K562 (cell line): ENCODE results near the gene SLCO3A1. TPM values are rescaled to one million over a fixed set of nuclear protein-coding genes. Genes with fewer than 3 reads are reported as not detected.

ENCODE experiments used
- ATAC-seq: fragments of 200-7000 bp; cut with Tn5 transposase; 3 replicates; pipeline ENCODE4 v1.9.1; 2020; ENCODE audit warnings: moderate library complexity
- BruUV-seq: library from RNA; stranded (reverse); fragments of 400-500 nt; replicated peaks from 2 replicates; lab custom pipeline; 2021; lab: Mats Ljungman, UMichigan
- CTCF ChIA-PET: fragments of 300-600 bp; formaldehyde crosslinking; extraction: SDS; loops from one replicate; lab custom pipeline; 2021; ENCODE audit warnings: low intra/inter-chr PET ratio; lab: Yijun Ruan, JAX
- POLR2A ChIA-PET: fragments of 300-600, 350-650 bp; sonication (Branson Sonifier 250); formaldehyde crosslinking; extraction: SDS; loops from one replicate; lab custom pipeline; 2021; ENCODE audit warnings: antibody characterized with exemption, inconsistent platforms; lab: Yijun Ruan, JAX
- DNase-seq, 4 experiments: peaks; one replicate each; pipeline versions ENCODE4 v3.0.0 to v3.0.0-alpha.2; 2011 to 2018; ENCODE audit warnings: low spot score in 3 of 4, mixed read lengths in 3 of 4; ENCODE audit errors: extremely low read depth in 1 of 4
- FAIRE-seq: peaks from 2 replicates; lab custom pipeline; 2011; peaks lifted over from hg19 to GRCh38; lab: Jason Lieb, UNC
- H2AFZ ChIP-seq: 2 replicates; pipeline ENCODE4 v1.6.0; 2011; ENCODE audit warnings: low read depth, low read length, control low read depth, inconsistent platforms
- H3K27ac ChIP-seq: fragments of 200-600 bp; 3 replicates; pipeline ENCODE4 v1.8.0; 2011; ENCODE audit warnings: low read depth, mild to moderate bottlenecking, control low read depth, inconsistent platforms, low read length, moderate library complexity, mixed read lengths; ENCODE audit errors: extremely low read depth
- H3K27me3 ChIP-seq, 2 experiments: fragments of 300-600 bp in 1 of 2; 2 replicates in 1 of 2; 3 replicates in 1 of 2; pipeline versions ENCODE4 v1.6.0 to v1.8.0; 2011; ENCODE audit warnings: inconsistent platforms in 2 of 2, low read length in 2 of 2, mild to moderate bottlenecking in 1 of 2, mixed read lengths in 1 of 2, moderate library complexity in 1 of 2; ENCODE audit not compliant: control insufficient read depth in 2 of 2, insufficient read depth in 2 of 2
- H3K36me3 ChIP-seq: fragments of 300-600 bp; 3 replicates; pipeline ENCODE4 v1.8.0; 2011; ENCODE audit warnings: mild to moderate bottlenecking, low read length, inconsistent platforms; ENCODE audit not compliant: control insufficient read depth, insufficient read depth
- H3K4me1 ChIP-seq, 2 experiments: fragments of 200-600 bp in 1 of 2; replicated peaks in 1 of 2; 2 replicates in 1 of 2; 3 replicates in 1 of 2; pipeline versions ENCODE4 v1.5.1 to v1.8.0; 2011; ENCODE audit warnings: inconsistent platforms in 2 of 2, low read length in 2 of 2, mild to moderate bottlenecking in 1 of 2, mixed read lengths in 1 of 2, moderate library complexity in 1 of 2; ENCODE audit not compliant: control insufficient read depth in 2 of 2, insufficient read depth in 2 of 2
- H3K4me2 ChIP-seq: 2 replicates; pipeline ENCODE4 v1.6.1; 2011; ENCODE audit warnings: low read length, control low read depth, inconsistent platforms, mixed read lengths; ENCODE audit not compliant: insufficient read depth
- H3K4me3 ChIP-seq: fragments of 200-600 bp; sonication (generic), shearing (Covaris generic); 2 replicates; pipeline ENCODE4 v1.5.1; 2016; ENCODE audit warnings: control low read depth, inconsistent platforms
- H3K79me2 ChIP-seq: fragments of 200-600 bp; 3 replicates; pipeline ENCODE4 v1.8.0; 2011; ENCODE audit warnings: low read length, inconsistent platforms; ENCODE audit not compliant: control insufficient read depth, insufficient read depth
- H3K9ac ChIP-seq, 2 experiments: 2 replicates each; pipeline versions ENCODE4 v1.6.0 to v1.6.1; 2011; ENCODE audit warnings: low read depth in 2 of 2, low read length in 2 of 2, control low read depth in 1 of 2, inconsistent platforms in 1 of 2, mild to moderate bottlenecking in 1 of 2, mixed read lengths in 1 of 2; ENCODE audit not compliant: insufficient read depth in 1 of 2
- H3K9me1 ChIP-seq: one replicate; pipeline ENCODE4 v1.6.0; 2011; ENCODE audit warnings: inconsistent platforms, mild to moderate bottlenecking, low read length, moderate library complexity; ENCODE audit not compliant: control insufficient read depth, insufficient read depth
- H3K9me3 ChIP-seq: replicated peaks from 2 replicates; pipeline ENCODE4 v1.5.1; 2011; ENCODE audit warnings: low read depth, low read length, inconsistent platforms; ENCODE audit not compliant: control insufficient read depth, insufficient read depth
- H4K20me1 ChIP-seq: replicated peaks from 2 replicates; pipeline ENCODE4 v1.6.1; 2011; ENCODE audit warnings: low read length, inconsistent platforms, mixed read lengths; ENCODE audit not compliant: control insufficient read depth, insufficient read depth
- FOXA3 ChIP-seq, 2 experiments: fragments of 450-650 bp in 1 of 2; sonication (generic) in 1 of 2; formaldehyde crosslinking; IDR thresholded peaks in 1 of 2; conservative IDR thresholded peaks in 1 of 2; 2 replicates each; pipeline versions ENCODE4 v1.4.0 to v1.8.0; 2020 to 2022; ENCODE audit warnings: mild to moderate bottlenecking in 2 of 2, missing genetic modification reagents in 1 of 2
- KDM1A ChIP-seq, 2 experiments: fragments of 450-650 bp; IDR thresholded peaks; 2 replicates each; pipeline ENCODE4 v1.6.1; 2016; ENCODE audit warnings: mild to moderate bottlenecking in 2 of 2
- MXD1 ChIP-seq: fragments of 250-450 bp; sonication (Bioruptor Pico); IDR thresholded peaks from 2 replicates; pipeline ENCODE4 v1.8.0; 2021; ENCODE audit warnings: borderline replicate concordance, mild to moderate bottlenecking, moderate library complexity; ENCODE audit not compliant: poor library complexity, severe bottlenecking
- NONO ChIP-seq, 2 experiments: fragments of 200-400 bp in 1 of 2; fragments of 450-650 bp in 1 of 2; formaldehyde crosslinking in 1 of 2; IDR thresholded peaks; 2 replicates each; pipeline ENCODE4 v1.6.1; 2017; ENCODE audit warnings: low read depth in 2 of 2, mild to moderate bottlenecking in 2 of 2, moderate library complexity in 2 of 2, low read length in 1 of 2
- PREB ChIP-seq: sonication (generic); formaldehyde crosslinking; IDR thresholded peaks from 2 replicates; pipeline ENCODE4 v1.8.1; 2023; ENCODE audit warnings: mild to moderate bottlenecking, missing genetic modification reagents
- RBM17 ChIP-seq: fragments of 200-400 bp; formaldehyde crosslinking; IDR thresholded peaks from 2 replicates; pipeline ENCODE4 v1.6.1; 2017; ENCODE audit warnings: low read depth, mild to moderate bottlenecking, low read length, borderline replicate concordance
- SMARCE1 ChIP-seq: fragments of 450-650 bp; IDR thresholded peaks from 2 replicates; pipeline ENCODE4 v1.7.1; 2016; ENCODE audit warnings: mild to moderate bottlenecking
- ZC3H8 ChIP-seq: fragments of 450-650 bp; IDR thresholded peaks from 2 replicates; pipeline ENCODE4 v1.6.1; 2017
- ZFP91 ChIP-seq: sonication (generic); formaldehyde crosslinking; IDR thresholded peaks from 2 replicates; pipeline ENCODE4 v1.8.0; 2022; ENCODE audit warnings: mild to moderate bottlenecking, missing genetic modification reagents
- ZNF124 ChIP-seq: sonication (generic); formaldehyde crosslinking; IDR thresholded peaks from 2 replicates; pipeline ENCODE4 v1.8.1; 2022; ENCODE audit warnings: missing genetic modification reagents
- ZNF140 ChIP-seq: fragments of 250-450 bp; sonication (Bioruptor Pico); IDR thresholded peaks from 2 replicates; pipeline ENCODE4 v1.8.0; 2021; ENCODE audit warnings: moderate library complexity, mild to moderate bottlenecking, inconsistent platforms
- ZNF354B ChIP-seq: fragments of 250-450 bp; sonication (Bioruptor Pico); IDR thresholded peaks from 2 replicates; pipeline ENCODE4 v1.4.0; 2020
- ZNF507 ChIP-seq: conservative IDR thresholded peaks from 2 replicates; pipeline ENCODE4 v1.6.1; 2017; ENCODE audit warnings: missing genetic modification characterization, missing compliant biosample characterization
- WGBS: fragments of 100-300 bp; shearing (Covaris generic); methylation state at CpG from one replicate; pipeline ENCODE4 v1.1.6; 2016; ENCODE audit warnings: low coverage, mixed read lengths; ENCODE audit not compliant: insufficient coverage; ENCODE audit errors: missing lambda C conversion rate; 5-methylcytosine and 5-hydroxymethylcytosine counted together
- in situ Hi-C: fragments of 300-500 bp; cut with MboI; formaldehyde crosslinking; loops from 4 replicates; pipeline ENCODE4 v1.15.0; 2018; ENCODE audit warnings: inconsistent platforms, mixed read lengths
- intact Hi-C: fragments of 100-400 bp; cut with micrococcal nuclease; formaldehyde crosslinking; loops from 2 replicates; pipeline ENCODE4 v1.14.2; 2022
- polyA plus RNA-seq, 8 experiments: library from polyadenylated mRNA; depleted of rRNA in 4 of 8; stranded (reverse) in 5 of 8; unstranded in 3 of 8; fragments of >200 nt; fragmentation: Nextera tagmentation in 2 of 8; fragmentation: Illumina TruSeq in 1 of 8; extraction: Ambion mirVana in 2 of 8; extraction: Trizol in 1 of 8; gene quantifications; 2 replicates each; pipeline versions ENCODE4 v1.2.1 to v1.2.3, GENCODE V29; 2011 to 2014; ENCODE audit warnings: inconsistent platforms in 1 of 8, missing spikeins in 1 of 8
- total RNA-seq, 7 experiments: library from RNA; depleted of rRNA in 6 of 7; stranded (reverse); fragments of >200 nt in 6 of 7; fragmentation: Illumina TruSeq in 2 of 7; extraction: Trizol in 2 of 7; gene quantifications; 2 replicates each; pipeline versions ENCODE4 v1.2.1 to v1.2.3, GENCODE V29; 2011 to 2021; ENCODE audit warnings: low replicate concordance in 1 of 7

SLCO3A1 gene
- total and polyA plus RNA-seq, 9 of the 15 experiments (the other 6 are each of a cell fraction or from before 2014, with no cell fraction given) = 0.01 to 0.84 (median 0.06) TPM; not detected in 3

GRCh38 chr15:91980502-91981267, 127.2 kb downstream of the SLCO3A1 start:
- no peak for ATAC-seq

More at GRCh38 chr15:91980502-91981267, 127.2 kb downstream of the SLCO3A1 start:
- DNase-seq (no peak), FAIRE-seq (no peak)
- TF ChIP-seq ZNF507 = no peak
- TF ChIP-seq PREB = no peak
- no peak for TF ChIP-seq MXD1 (CRISPR knock-in tag)
- no peak for TF ChIP-seq ZFP91 (CRISPR knock-in tag)
- TF ChIP-seq NONO (IDR thresholded peaks at IDR 0.05; ENCODE audit: low read depth in 2 of 2, low read length in 1 of 2) = no peak
- TF ChIP-seq SMARCE1 = no peak
- TF ChIP-seq ZNF140 (CRISPR knock-in tag) = no peak
- TF ChIP-seq ZC3H8 = no peak
- TF ChIP-seq ZNF354B (CRISPR knock-in tag) = no peak
- no peak for TF ChIP-seq RBM17
- no peak for TF ChIP-seq KDM1A (IDR thresholded peaks at IDR 0.05)
- no peak for TF ChIP-seq ZNF124 (CRISPR knock-in tag)
- no peak for TF ChIP-seq FOXA3 (CRISPR knock-in tag; conservative IDR thresholded peaks at IDR 0.05 in 1 of 2, IDR thresholded peaks at IDR 0.05 in 1 of 2)
- H3K36me3 ChIP-seq = no peaks in the 10 kb centered on the region
- 0% methylated on average over 9 of the region's 9 CpGs for WGBS
- H3K4me3 ChIP-seq = no peak overlapping the region
- no peak overlapping the region for H3K27ac ChIP-seq
- no peaks in the 10 kb centered on the region for H3K4me1 ChIP-seq
- BruUV-seq = no TSS peak
- H3K9me3 ChIP-seq = no peaks in the 10 kb centered on the region
- intact Hi-C loops (no loop called here), in situ Hi-C loops (no loop called here)
- ChIA-PET CTCF (no interaction called here), POLR2A (interaction anchor here (0.6 to 0.8 kb wide), 4 partner anchors 10 to 111 kb away, joined by 3 to 4 read pairs (median 4); no protein-coding TSS in a partner anchor)
- H3K27me3 ChIP-seq = peaks cover 0 to 7% of the 10 kb centered on the region in 2 experiments; a peak in 2 of 5 replicates
- no peaks in the 10 kb centered on the region for H3K79me2 ChIP-seq
- no peak overlapping the region for H3K9ac ChIP-seq
- H3K9me1 ChIP-seq = no peaks in the 10 kb centered on the region
- no peak overlapping the region for H2AFZ ChIP-seq
- H3K4me2 ChIP-seq = no peak overlapping the region
- H4K20me1 ChIP-seq = no peaks in the 10 kb centered on the region
